Caco-2 (cell line): ENCODE data around the gene MARVELD1. TPM values are rescaled to one million over a fixed set of nuclear protein-coding genes. Genes with fewer than 3 reads are reported as not detected.

Source experiments
- BruUV-seq: library from RNA; stranded (reverse); fragments of 400-500 nt; replicated peaks from 2 replicates; lab custom pipeline; 2021; lab: Mats Ljungman, UMichigan
- CTCF ChIA-PET: fragments of 300-600 bp; sonication (Branson Sonifier 250); formaldehyde crosslinking; loops from one replicate; lab custom pipeline; 2022; ENCODE audit warnings: antibody characterized with exemption; lab: Charles Lee
- POLR2A ChIA-PET: fragments of 300-600 bp; sonication (Branson Sonifier 250); formaldehyde crosslinking; loops from one replicate; lab custom pipeline; 2022; ENCODE audit warnings: antibody characterized with exemption; lab: Charles Lee
- DNase-seq, 2 experiments: peaks; one replicate each; pipeline versions ENCODE4 v3.0.0 to v3.0.0-alpha.2; 2020 to 2022
- H3K27me3 ChIP-seq: replicated peaks from 2 replicates; pipeline ENCODE4 v1.6.0; 2011; ENCODE audit warnings: low read length; ENCODE audit not compliant: control insufficient read depth, insufficient read depth
- H3K36me3 ChIP-seq: 2 replicates; pipeline ENCODE4 v1.5.1; 2011; ENCODE audit warnings: low read length; ENCODE audit not compliant: control insufficient read depth, insufficient read depth
- H3K4me1 ChIP-seq: fragments of 250-450 bp; sonication (Bioruptor Pico); 2 replicates; pipeline ENCODE4 v1.5.1; 2020; ENCODE audit warnings: mild to moderate bottlenecking
- H3K4me3 ChIP-seq: 2 replicates; pipeline ENCODE4 v1.5.1; 2011; ENCODE audit warnings: low read depth, mild to moderate bottlenecking, control low read depth, low read length
- H3K9me3 ChIP-seq: fragments of 250-450 bp; sonication (Bioruptor Pico); 2 replicates; pipeline ENCODE4 v1.5.1; 2020; ENCODE audit warnings: mild to moderate bottlenecking, moderate library complexity
- H3K27ac Mint-ChIP-seq: one replicate; pipeline ENCODE4 v1.8.0; 2022; ENCODE audit warnings: mixed read lengths; ENCODE audit not compliant: unreplicated experiment
- H3K27me3 Mint-ChIP-seq: one replicate; pipeline ENCODE4 v1.8.0; 2022; ENCODE audit warnings: mixed read lengths; ENCODE audit not compliant: insufficient read depth, unreplicated experiment
- H3K36me3 Mint-ChIP-seq: one replicate; pipeline ENCODE4 v1.8.0; 2022; ENCODE audit warnings: mild to moderate bottlenecking, mixed read lengths; ENCODE audit not compliant: insufficient read depth, unreplicated experiment
- H3K4me1 Mint-ChIP-seq: one replicate; pipeline ENCODE4 v1.8.0; 2022; ENCODE audit warnings: low read depth, mixed read lengths; ENCODE audit not compliant: unreplicated experiment
- H3K4me3 Mint-ChIP-seq: one replicate; pipeline ENCODE4 v1.8.0; 2022; ENCODE audit warnings: mild to moderate bottlenecking, moderate library complexity, mixed read lengths; ENCODE audit not compliant: unreplicated experiment
- H3K9me3 Mint-ChIP-seq: one replicate; pipeline ENCODE4 v1.8.0; 2022; ENCODE audit warnings: mixed read lengths; ENCODE audit not compliant: unreplicated experiment
- intact Hi-C: fragments of 100-400 bp; cut with micrococcal nuclease; formaldehyde crosslinking; loops from one replicate; pipeline ENCODE4 v1.10.0; 2022; ENCODE audit not compliant: unreplicated experiment
- total RNA-seq: library from RNA; stranded (reverse); gene quantifications from 2 replicates; pipeline ENCODE4 v1.2.3, GENCODE V29; 2022
- TF ChIP-seq, protein P1 (sequence below), 2 experiments: fragments of 200-600 bp in 1 of 2; IDR thresholded peaks; 1 replicate in 1 of 2; 2 replicates in 1 of 2; pipeline versions ENCODE4 v1.5.1 to v1.8.0; 2011 to 2022; ENCODE audit warnings: antibody characterized with exemption in 1 of 2, control low read depth in 1 of 2, inconsistent platforms in 1 of 2, low read depth in 1 of 2, low read length in 1 of 2, mild to moderate bottlenecking in 1 of 2, moderate library complexity in 1 of 2; ENCODE audit not compliant: insufficient read depth in 1 of 2, severe bottlenecking in 1 of 2, unreplicated experiment in 1 of 2

Gene MARVELD1
- total RNA-seq, 1 experiment from 2014 or later = 19.6 TPM

DNA sequence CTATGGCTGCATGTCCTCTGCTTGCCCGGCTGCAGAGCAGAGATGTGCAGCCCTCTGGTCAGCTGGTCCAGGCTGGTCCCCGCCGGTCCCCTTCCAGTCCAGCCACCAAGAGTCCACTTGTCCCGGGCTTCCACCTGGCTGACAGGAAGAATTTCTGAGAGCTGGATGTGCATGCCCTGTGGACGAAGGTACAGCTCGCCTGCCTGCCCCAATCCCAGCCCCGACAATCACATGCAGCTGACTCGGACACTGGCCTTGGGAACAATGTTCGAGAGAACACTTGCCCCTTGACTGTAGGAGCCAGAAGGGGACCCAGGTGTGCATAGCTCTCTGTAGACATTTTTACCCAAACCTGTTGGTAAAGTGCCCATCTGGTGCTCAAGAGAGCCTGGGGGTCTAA lies 38.3 kb upstream of the MARVELD1 start:
- POLR2A ChIA-PET = interaction anchor here (1.0 kb wide), 1 partner anchor 12 kb away, joined by 4 read pairs; the partner anchor contains the start of gene AVPI1
- CTCF ChIA-PET = no interaction called here
- no peak overlapping the region for H3K4me3 ChIP-seq
- Mint-ChIP-seq H3K27ac (no peak overlapping the region), H3K36me3 (peaks cover 65% of the 10 kb centered on the region), H3K4me3 (no peak overlapping the region), H3K9me3 (no peaks in the 10 kb centered on the region), H3K27me3 (no peaks in the 10 kb centered on the region), H3K4me1 (no peaks in the 10 kb centered on the region)
- intact Hi-C loops = no loop called here
- no peaks in the 10 kb centered on the region for H3K9me3 ChIP-seq
- TF ChIP-seq, protein P1, sequence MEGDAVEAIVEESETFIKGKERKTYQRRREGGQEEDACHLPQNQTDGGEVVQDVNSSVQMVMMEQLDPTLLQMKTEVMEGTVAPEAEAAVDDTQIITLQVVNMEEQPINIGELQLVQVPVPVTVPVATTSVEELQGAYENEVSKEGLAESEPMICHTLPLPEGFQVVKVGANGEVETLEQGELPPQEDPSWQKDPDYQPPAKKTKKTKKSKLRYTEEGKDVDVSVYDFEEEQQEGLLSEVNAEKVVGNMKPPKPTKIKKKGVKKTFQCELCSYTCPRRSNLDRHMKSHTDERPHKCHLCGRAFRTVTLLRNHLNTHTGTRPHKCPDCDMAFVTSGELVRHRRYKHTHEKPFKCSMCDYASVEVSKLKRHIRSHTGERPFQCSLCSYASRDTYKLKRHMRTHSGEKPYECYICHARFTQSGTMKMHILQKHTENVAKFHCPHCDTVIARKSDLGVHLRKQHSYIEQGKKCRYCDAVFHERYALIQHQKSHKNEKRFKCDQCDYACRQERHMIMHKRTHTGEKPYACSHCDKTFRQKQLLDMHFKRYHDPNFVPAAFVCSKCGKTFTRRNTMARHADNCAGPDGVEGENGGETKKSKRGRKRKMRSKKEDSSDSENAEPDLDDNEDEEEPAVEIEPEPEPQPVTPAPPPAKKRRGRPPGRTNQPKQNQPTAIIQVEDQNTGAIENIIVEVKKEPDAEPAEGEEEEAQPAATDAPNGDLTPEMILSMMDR (IDR thresholded peaks at IDR 0.05; ENCODE audit: insufficient read depth in 1 of 2, low read depth in 1 of 2, low read length in 1 of 2, severe bottlenecking in 1 of 2, unreplicated experiment in 1 of 2) = no peak
- no peaks in the 10 kb centered on the region for H3K27me3 ChIP-seq
- peaks cover 4% of the 10 kb centered on the region for H3K36me3 ChIP-seq
- DNase-seq = no peak
- TSS peak; percentile 3 for BruUV-seq
- H3K4me1 ChIP-seq = no peaks in the 10 kb centered on the region

- intact Hi-C loops = loop anchor here (1.0 kb wide), 2 partner anchors 24 to 54 kb away; no protein-coding TSS in a partner anchor
- Histone ChIP-seq H3K27me3 (no peaks in the 10 kb centered on the region), H3K36me3 (peaks cover 4% of the 10 kb centered on the region), H3K4me1 (peaks cover 5% of the 10 kb centered on the region), H3K4me3 (no peak overlapping the region), H3K9me3 (no peaks in the 10 kb centered on the region)
- TF ChIP-seq, protein P1 (IDR thresholded peaks at IDR 0.05; ENCODE audit: insufficient read depth in 1 of 2, low read depth in 1 of 2, low read length in 1 of 2, severe bottlenecking in 1 of 2, unreplicated experiment in 1 of 2) = peak; percentile 82 to 87
- H3K36me3 Mint-ChIP-seq = peaks cover 52% of the 10 kb centered on the region
- H3K27ac Mint-ChIP-seq = peak overlapping the region; percentile 57
- ChIA-PET CTCF (interaction anchor here (0.5 to 1.8 kb wide), 10 partner anchors 10 to 153 kb away, joined by 3 to 20 read pairs (median 5); partner anchors contain the start of genes AVPI1, PI4K2A and ZFYVE27), POLR2A (interaction anchor here (1.1 kb wide), 1 partner anchor 10 kb away, joined by 9 read pairs; the partner anchor contains the start of gene AVPI1)
- H3K27me3 Mint-ChIP-seq = no peaks in the 10 kb centered on the region
- BruUV-seq = no TSS peak
- H3K9me3 Mint-ChIP-seq = no peaks in the 10 kb centered on the region
- H3K4me3 Mint-ChIP-seq = no peak overlapping the region
- peak in 1 of 2 experiments; percentile 54 for DNase-seq
- H3K4me1 Mint-ChIP-seq = peaks cover 2% of the 10 kb centered on the region
These were observed 36.6 kb upstream of the MARVELD1 start for GRCh38 chr10:97676770-97677581.

- TF ChIP-seq, protein P1 (IDR thresholded peaks at IDR 0.05; ENCODE audit: insufficient read depth in 1 of 2, low read depth in 1 of 2, low read length in 1 of 2, severe bottlenecking in 1 of 2, unreplicated experiment in 1 of 2) = no peak
- Histone ChIP-seq H3K27me3 (no peaks in the 10 kb centered on the region), H3K4me1 (peaks cover 25% of the 10 kb centered on the region), H3K36me3 (peaks cover 4% of the 10 kb centered on the region), H3K4me3 (no peak overlapping the region), H3K9me3 (no peaks in the 10 kb centered on the region)
- DNase-seq = no peak
- peaks cover 11% of the 10 kb centered on the region for H3K4me1 Mint-ChIP-seq
- ChIA-PET POLR2A (no interaction called here), CTCF (interaction anchor here (0.7 kb wide), 1 partner anchor 55 kb away, joined by 6 read pairs; no protein-coding TSS in a partner anchor)
- H3K27me3 Mint-ChIP-seq = no peaks in the 10 kb centered on the region
- intact Hi-C loops = no loop called here
- H3K9me3 Mint-ChIP-seq = no peaks in the 10 kb centered on the region
- no peak overlapping the region for H3K4me3 Mint-ChIP-seq
- no TSS peak for BruUV-seq
- peaks cover 37% of the 10 kb centered on the region for H3K36me3 Mint-ChIP-seq
- H3K27ac Mint-ChIP-seq = no peak overlapping the region
These were observed 33.9 kb upstream of the MARVELD1 start for GRCh38 chr10:97679594-97679993.
